GM18526 (cell line): ENCODE results near the gene SSB.
A peak's percentile ranks its signal among the peaks of the same experiment; 100 is the strongest.

ENCODE experiments used
- POLR2A ChIP-seq: IDR thresholded peaks from 3 replicates; pipeline ENCODE4 v1.6.1; 2011; ENCODE audit not compliant: insufficient read length; ENCODE audit errors: extremely low read depth

SSB gene

GRCh38 chr2:169798718-169799592 lies at the start of gene SSB:
TSS of gene SSB (plus strand) at chr2:169798871. CDS start at chr2:169800961, 2,090 bp downstream.
- TF ChIP-seq POLR2A, result peak; percentile 85

DNA sequence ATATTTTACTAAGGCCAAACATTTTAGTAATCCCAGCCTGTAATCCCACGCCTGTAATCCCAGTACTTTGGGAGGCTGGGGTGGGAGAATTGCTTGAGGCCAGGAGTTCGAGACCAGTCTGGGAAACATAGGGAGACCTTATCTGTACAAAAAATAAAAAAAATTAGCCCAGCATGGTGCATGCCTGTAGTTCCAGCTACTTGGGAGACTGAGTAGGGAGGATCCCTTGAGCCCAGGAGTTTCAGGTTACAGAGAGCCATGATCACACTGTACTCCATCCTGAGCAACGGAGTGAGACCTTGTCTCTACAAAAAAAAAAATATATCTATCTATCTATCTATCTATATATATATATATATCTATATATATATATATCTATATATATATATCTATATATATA lies 45.9 kb upstream of the SSB start:
- TF ChIP-seq POLR2A, result no peak

- no peak for TF ChIP-seq POLR2A
These were observed 43.4 kb upstream of the SSB start for GRCh38 chr2:169755083-169755870.

- no peak for TF ChIP-seq POLR2A
These were observed 42.3 kb upstream of the SSB start for GRCh38 chr2:169756342-169756741.

- no peak for TF ChIP-seq POLR2A
These were observed 41.3 kb upstream of the SSB start for GRCh38 chr2:169757356-169757755.

DNA sequence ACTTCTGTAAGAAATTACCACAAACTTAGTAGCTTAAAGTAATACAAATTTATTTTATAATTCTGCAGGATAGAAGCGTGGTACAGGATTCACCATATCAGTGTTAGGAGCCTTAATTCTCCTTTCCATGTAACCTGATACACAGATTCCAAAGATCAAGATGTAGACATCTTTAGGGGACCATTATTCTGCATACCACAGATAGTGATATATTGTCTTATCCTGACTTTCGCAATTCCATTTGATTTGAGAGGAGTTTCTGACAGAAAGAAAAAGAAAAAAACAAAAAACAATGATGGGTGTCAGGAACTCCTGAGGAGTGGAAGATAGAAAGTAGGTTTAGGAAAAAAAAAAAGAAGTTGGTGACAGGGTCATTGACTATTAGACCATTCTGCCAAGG lies 40.9 kb upstream of the SSB start:
- no peak for TF ChIP-seq POLR2A

DNA sequence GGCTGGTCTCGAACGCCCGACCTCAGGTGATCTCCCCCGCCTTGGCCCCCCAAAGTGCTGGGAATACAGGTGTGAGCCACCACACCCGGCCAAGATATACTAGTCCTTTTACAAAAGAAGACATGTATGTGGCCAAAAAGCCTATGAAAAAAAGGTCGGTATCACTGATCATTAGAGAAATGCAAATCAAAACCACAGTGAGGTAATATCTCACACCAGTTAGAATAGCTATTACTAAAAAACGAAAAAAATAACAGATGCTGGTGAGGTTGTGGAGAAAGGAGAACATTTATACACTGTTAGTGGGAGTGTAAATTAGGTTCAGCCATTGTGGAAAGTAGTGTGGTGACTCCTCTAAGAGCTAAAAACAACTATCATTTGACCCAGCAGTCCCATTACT lies 38.7 kb upstream of the SSB start:
- TF ChIP-seq POLR2A, result no peak

- TF ChIP-seq POLR2A, result no peak
These were observed 37.3 kb upstream of the SSB start for GRCh38 chr2:169761251-169761969.

DNA sequence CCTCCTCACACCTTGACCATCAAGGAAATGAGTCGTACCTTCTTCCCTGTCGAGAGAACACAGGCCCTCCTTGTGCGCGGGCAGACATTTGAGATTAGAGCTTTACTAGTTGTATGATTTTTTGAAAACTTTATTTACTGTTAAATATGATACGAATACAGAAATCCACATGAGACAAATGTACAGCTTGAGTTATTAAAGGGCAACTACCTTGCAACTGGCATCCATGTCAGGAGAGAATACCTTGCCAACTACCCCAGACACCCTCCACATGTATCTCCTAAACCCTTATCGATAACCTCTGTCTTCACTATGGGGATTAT lies 36.7 kb upstream of the SSB start:
- no peak for TF ChIP-seq POLR2A

DNA sequence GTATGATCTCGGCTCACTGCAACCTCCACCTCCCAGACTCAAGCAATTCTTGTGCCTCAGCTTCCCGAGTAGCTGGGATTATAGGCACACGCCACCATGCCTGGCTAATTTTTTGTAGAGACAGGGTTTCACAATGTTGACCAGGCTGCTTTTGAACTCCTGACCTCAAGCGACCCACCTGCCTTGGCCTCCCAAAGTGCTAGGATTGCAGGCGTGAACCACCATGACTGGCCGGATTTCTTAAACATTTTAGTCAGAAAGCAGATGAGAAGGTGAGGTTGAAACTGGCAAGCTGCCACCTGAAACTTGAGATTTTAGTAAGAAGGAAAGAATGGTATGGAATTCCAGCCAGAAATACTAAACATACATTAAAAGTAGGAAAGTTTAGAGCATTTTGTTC lies 33.1 kb upstream of the SSB start:
- TF ChIP-seq POLR2A, result no peak

GRCh38 chr2:169767243-169767888 lies 31.3 kb upstream of the SSB start:
- no peak for TF ChIP-seq POLR2A

DNA sequence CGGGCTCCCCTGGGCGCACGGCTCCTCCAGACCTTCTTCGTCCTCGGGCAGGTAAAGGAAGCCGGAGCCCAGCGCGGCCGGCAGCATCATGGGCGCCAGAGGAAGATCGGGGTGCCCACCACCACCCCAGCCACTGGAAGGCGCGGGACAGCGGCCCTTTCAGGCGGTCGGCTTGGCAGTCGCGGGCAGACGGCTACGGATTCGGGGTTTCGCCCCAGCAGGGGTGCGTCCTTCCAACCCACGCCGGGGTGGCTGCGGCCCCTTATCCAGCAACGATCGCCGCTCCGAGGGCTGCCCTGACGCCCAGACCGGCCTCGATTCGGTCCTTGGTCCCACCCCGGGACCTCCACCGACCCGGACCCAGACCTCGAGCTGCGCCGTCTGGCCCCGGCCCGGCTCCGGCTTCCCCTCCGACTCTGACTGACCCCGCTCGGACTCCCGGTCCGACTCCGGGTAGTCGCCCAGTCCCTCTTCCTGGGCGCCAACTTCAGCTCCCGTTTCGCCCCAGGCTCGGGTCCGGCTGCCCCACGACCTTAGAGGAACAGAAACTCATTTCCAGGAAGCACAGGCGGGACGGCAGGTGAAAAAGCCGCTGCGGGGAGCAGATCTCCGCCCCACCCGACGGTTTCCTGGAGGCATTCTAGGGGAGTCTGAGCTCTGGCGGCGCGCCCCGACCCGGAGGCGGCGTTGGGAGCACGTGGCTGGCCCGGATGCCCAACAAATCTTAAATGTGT lies 30.2 kb upstream of the SSB start:
- TF ChIP-seq POLR2A, result no peak

DNA sequence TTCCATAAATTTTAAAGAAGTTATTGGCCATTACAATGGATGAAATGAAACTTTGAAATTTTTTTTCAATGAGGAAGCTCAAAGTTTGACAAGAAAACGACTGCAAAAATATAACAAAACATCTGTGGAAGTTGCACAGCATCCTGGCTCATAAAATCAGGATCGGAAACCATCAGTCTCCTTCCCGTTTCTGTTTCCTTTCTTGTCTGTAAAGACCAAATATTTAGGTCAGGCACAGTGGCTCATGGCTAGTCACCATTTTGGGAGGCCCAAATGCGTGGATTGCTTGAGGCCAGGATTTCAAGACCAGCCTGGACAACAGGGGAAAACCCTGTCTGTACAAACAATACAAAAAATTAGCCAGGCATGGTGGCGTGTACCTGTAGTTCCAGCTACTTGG lies 27.6 kb upstream of the SSB start:
- TF ChIP-seq POLR2A, result no peak

GRCh38 chr2:169771612-169772011 lies 27.1 kb upstream of the SSB start:
- no peak for TF ChIP-seq POLR2A

DNA sequence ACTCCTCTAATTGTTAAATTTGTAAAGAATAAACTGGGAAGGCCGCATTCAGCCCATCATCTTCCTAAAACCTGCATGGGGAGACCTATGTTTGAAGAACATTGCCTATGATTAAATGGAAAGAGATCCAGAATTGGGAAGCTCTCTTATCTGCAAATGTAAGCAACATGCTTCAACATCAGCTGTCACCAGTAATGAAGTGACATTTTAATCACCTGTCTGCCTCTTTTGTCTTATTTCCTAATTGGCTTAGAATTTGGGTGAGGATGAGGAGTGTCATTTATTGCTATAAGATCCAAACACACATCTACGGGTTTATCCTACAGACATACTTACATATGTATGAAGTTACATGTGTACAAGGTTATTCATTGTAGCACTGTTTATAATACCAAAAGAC lies 26.0 kb upstream of the SSB start:
- no peak for TF ChIP-seq POLR2A
